Gastroesophageal sphincter (tissue), 3 donors: Measurements from ENCODE around the gene DNAJB8.
A peak's percentile ranks its signal among the peaks of the same experiment; 100 is the strongest.

Source experiments
- CTCF ChIP-seq, 4 experiments: fragments of 200-600 bp in 2 of 4; fragments of 450-650 bp in 2 of 4; sonication (generic) in 1 of 4; IDR thresholded peaks; one replicate each; pipeline ENCODE4 v1.5.1; 2017 to 2019; ENCODE audit warnings: antibody characterized with exemption in 4 of 4, mild to moderate bottlenecking in 2 of 4, moderate library complexity in 2 of 4
- EP300 ChIP-seq: sonication (generic); formaldehyde crosslinking; IDR thresholded peaks from one replicate; pipeline ENCODE4 v1.6.1; 2017; ENCODE audit warnings: antibody characterized with exemption, mild to moderate bottlenecking
- POLR2A ChIP-seq, 2 donors: fragments of 450-650 bp; IDR thresholded peaks; one replicate each; pipeline ENCODE4 v1.6.1; 2017; ENCODE audit warnings: antibody characterized with exemption in 2 of 2, mild to moderate bottlenecking in 2 of 2, moderate library complexity in 1 of 2
- POLR2AphosphoS5 ChIP-seq: sonication (generic); formaldehyde crosslinking; IDR thresholded peaks from one replicate; pipeline ENCODE4 v1.6.1; 2017; ENCODE audit warnings: antibody characterized with exemption

GRCh38 chr3:128491941-128492670, 25.4 kb upstream of the DNAJB8 start:
- TF ChIP-seq CTCF (IDR thresholded peaks at IDR 0.05) (no peak), POLR2AphosphoS5 (peak; percentile 46), POLR2A (IDR thresholded peaks at IDR 0.05) (no peak), EP300 (no peak)
